HG03060 (cell line): ENCODE results near the gene SGPP1.
"Not testable (repeated sequence)": the region's sequence is repeated elsewhere in the genome, so short reads cannot be mapped to it uniquely, and the experiment has no call there.

Experiments
- ATAC-seq: cut with Tn5 transposase; IDR thresholded peaks from one replicate; pipeline ENCODE4 v1.9.1; 2021; ENCODE audit warnings: low read depth, moderate number of reproducible peaks; ENCODE audit not compliant: unreplicated experiment

The SGPP1 gene

GRCh38 chr14:63727736-63728728 is at the start of gene SGPP1:
Gene SGPP1, minus strand, starts transcription at chr14:63728065. Its CDS starts 121 bp downstream, at chr14:63727944.
- ATAC-seq, result peak; percentile 43

- ATAC-seq, result no peak
Measured at GRCh38 chr14:63777024-63777423, 49.2 kb upstream of the SGPP1 start.

- ATAC-seq, result no peak
Measured at GRCh38 chr14:63773504-63773903, 45.6 kb upstream of the SGPP1 start.

- ATAC-seq, result no peak
Measured at GRCh38 chr14:63770187-63770807, 42.4 kb upstream of the SGPP1 start.

GRCh38 chr14:63766611-63767010 is 38.7 kb upstream of the SGPP1 start:
- no peak for ATAC-seq

GRCh38 chr14:63764620-63765139 is 36.8 kb upstream of the SGPP1 start:
- no peak for ATAC-seq

- ATAC-seq, result no peak
Measured at GRCh38 chr14:63764103-63764502, 36.2 kb upstream of the SGPP1 start.

GRCh38 chr14:63761351-63762117 is 33.7 kb upstream of the SGPP1 start:
- ATAC-seq, result no peak

- ATAC-seq, result no peak
Measured at GRCh38 chr14:63760014-63760413, 32.1 kb upstream of the SGPP1 start.

- ATAC-seq, result no peak
Measured at GRCh38 chr14:63759456-63759855, 31.6 kb upstream of the SGPP1 start.

- no peak for ATAC-seq
Measured at GRCh38 chr14:63757211-63757610, 29.3 kb upstream of the SGPP1 start.

- no peak for ATAC-seq
Measured at GRCh38 chr14:63752449-63753169, 24.7 kb upstream of the SGPP1 start.

- not testable (repeated sequence) for ATAC-seq
Measured at GRCh38 chr14:63751076-63751475, 23.2 kb upstream of the SGPP1 start.

GRCh38 chr14:63747846-63748245 is 20.0 kb upstream of the SGPP1 start:
- ATAC-seq, result no peak

GRCh38 chr14:63745858-63746425 is 18.1 kb upstream of the SGPP1 start:
- peak; percentile 66 for ATAC-seq

GRCh38 chr14:63745272-63745671 is 17.4 kb upstream of the SGPP1 start:
- no peak for ATAC-seq

GRCh38 chr14:63737582-63738006 is 9.7 kb upstream of the SGPP1 start:
- ATAC-seq, result peak; percentile 94

GRCh38 chr14:63735720-63736119 is 7.9 kb upstream of the SGPP1 start:
- no peak for ATAC-seq

- ATAC-seq, result no peak
Measured at GRCh38 chr14:63730659-63731058, 2.8 kb upstream of the SGPP1 start.
